Measurements from ENCODE around the gene PSMA1.

DNA sequence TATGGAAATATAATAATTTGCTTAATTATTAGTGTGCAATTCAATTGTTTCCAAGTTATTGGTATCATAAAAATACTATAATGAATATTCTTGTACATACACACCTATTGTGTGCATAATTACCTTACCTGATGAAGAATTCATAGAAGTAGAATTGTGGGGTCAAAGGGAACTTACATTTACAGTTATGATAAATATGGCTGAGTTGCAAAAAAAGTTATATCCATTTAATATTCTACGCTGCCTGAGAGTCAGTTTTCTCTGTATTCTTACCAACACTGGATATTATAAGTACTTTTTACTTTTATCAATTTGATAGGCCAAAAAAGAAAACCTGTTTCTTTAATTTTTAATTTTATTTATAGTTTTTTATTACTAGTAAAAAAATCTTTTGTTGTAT, 2.1 kb upstream of the PSMA1 start:
- TF ChIP-seq, protein P1, sequence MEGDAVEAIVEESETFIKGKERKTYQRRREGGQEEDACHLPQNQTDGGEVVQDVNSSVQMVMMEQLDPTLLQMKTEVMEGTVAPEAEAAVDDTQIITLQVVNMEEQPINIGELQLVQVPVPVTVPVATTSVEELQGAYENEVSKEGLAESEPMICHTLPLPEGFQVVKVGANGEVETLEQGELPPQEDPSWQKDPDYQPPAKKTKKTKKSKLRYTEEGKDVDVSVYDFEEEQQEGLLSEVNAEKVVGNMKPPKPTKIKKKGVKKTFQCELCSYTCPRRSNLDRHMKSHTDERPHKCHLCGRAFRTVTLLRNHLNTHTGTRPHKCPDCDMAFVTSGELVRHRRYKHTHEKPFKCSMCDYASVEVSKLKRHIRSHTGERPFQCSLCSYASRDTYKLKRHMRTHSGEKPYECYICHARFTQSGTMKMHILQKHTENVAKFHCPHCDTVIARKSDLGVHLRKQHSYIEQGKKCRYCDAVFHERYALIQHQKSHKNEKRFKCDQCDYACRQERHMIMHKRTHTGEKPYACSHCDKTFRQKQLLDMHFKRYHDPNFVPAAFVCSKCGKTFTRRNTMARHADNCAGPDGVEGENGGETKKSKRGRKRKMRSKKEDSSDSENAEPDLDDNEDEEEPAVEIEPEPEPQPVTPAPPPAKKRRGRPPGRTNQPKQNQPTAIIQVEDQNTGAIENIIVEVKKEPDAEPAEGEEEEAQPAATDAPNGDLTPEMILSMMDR (IDR thresholded peaks at IDR 0.05; ENCODE audit: borderline replicate concordance, extremely low read depth, low read length, poor library complexity, severe bottlenecking): no peak
- TF ChIP-seq EZH2 (IDR thresholded peaks at IDR 0.05; ENCODE audit: borderline replicate concordance, low read depth, low read length, severe bottlenecking): no peak
